ENCODE measurements around the gene PPARG.

DNA sequence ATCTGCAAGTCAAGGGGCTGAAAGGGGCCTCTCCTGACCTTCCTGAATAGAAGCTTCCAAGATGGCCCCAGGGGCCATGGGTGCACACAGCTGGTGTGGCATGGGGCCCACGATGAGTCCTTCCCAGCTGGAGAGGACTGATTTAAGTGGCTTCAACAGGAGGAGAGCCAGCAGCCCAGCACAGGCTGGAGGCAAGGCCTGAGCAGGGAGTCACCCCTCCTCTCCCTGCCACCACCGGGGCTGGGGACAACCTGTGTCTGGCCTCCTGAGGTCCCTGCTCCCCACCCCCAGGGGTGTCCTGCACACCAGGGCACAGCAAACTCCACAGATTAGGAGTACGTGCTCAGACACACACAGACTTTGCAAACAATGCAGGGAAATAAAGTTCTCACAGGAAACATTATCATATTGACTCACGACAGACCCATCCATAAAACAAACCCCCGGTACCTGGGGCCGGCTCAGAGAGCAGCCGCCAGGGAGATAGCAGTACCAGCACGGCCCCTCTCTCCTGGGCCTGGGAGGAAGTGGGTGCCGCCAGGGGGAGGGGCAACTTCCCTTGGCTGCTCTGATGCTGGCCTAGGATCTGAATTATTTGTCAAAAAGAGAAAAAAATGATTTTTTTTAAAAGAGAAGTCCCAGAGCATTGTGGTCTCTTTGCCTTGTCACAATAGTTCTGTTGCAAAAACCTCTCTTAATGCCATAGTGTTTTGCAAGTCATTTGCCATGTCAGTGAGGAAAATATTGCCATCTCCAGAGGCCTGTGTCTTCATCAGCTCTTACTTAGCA lies 173.5 kb downstream of the PPARG start:
- TF ChIP-seq, protein P1, sequence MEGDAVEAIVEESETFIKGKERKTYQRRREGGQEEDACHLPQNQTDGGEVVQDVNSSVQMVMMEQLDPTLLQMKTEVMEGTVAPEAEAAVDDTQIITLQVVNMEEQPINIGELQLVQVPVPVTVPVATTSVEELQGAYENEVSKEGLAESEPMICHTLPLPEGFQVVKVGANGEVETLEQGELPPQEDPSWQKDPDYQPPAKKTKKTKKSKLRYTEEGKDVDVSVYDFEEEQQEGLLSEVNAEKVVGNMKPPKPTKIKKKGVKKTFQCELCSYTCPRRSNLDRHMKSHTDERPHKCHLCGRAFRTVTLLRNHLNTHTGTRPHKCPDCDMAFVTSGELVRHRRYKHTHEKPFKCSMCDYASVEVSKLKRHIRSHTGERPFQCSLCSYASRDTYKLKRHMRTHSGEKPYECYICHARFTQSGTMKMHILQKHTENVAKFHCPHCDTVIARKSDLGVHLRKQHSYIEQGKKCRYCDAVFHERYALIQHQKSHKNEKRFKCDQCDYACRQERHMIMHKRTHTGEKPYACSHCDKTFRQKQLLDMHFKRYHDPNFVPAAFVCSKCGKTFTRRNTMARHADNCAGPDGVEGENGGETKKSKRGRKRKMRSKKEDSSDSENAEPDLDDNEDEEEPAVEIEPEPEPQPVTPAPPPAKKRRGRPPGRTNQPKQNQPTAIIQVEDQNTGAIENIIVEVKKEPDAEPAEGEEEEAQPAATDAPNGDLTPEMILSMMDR (optimal IDR thresholded peaks at IDR 0.05 in 1 of 3, IDR thresholded peaks at IDR 0.05 in 1 of 3, conservative IDR thresholded peaks at IDR 0.05 in 1 of 3; ENCODE audit: extremely low read depth in 1 of 3, insufficient read depth in 2 of 3, low read length in 3 of 3): no peak
- TF ChIP-seq EZH2 (IDR thresholded peaks at IDR 0.05; ENCODE audit: low read length): no peak
